ENCODE measurements around the gene HOXC6.

HOXC6 gene

DNA sequence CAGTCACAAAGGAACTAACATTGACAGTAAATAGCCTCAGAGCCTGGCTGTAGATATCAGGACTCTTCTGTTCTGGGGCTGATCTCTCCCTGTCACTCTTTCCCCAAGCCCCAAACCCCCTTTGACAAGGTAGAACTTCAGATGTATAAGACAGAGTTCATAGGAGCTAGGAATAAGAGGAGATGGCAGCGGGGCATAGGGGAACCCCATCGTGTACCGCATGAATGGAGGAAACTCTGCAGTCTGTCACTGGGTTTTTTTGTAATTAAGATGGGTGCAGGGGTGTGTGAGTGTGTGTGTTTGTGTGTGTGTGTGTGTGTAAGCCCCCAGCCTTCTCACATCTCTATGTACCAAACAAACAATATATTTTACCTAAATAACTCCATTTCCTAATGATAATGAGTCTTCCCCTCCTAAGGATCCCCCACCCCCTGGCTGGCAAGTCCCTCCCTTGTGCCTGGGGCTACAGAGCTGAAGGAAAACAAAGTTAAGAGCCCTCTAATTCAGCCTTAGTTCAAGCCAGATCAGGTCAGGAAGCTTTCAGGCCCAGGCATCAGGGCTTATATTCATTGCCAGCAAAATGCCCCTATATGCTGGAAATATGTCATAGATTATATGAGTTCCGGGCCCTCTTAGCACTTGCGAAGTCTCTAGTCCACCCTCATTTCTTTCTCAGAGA lies 16.3 kb downstream of the HOXC6 start:
- FAIRE-seq, result no peak

DNA sequence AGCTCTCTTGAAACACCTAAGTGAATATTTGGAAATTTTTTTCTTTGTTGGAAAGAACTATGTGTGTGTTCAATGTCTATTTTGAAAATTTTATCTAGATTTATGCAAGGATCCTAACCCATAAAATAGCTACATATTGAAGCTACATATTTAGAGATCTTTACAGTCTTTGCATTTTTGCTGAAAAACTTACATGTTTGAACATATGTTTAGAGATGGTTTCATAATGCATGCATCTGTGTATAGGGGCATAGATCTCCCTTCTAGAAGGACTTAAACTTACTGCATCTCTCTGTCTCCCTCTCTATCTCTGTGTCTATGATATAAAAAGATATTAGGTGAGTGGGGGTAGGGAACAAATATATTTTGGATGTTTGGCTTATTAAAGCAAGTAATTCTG lies 17.2 kb downstream of the HOXC6 start:
- FAIRE-seq, result no peak

DNA sequence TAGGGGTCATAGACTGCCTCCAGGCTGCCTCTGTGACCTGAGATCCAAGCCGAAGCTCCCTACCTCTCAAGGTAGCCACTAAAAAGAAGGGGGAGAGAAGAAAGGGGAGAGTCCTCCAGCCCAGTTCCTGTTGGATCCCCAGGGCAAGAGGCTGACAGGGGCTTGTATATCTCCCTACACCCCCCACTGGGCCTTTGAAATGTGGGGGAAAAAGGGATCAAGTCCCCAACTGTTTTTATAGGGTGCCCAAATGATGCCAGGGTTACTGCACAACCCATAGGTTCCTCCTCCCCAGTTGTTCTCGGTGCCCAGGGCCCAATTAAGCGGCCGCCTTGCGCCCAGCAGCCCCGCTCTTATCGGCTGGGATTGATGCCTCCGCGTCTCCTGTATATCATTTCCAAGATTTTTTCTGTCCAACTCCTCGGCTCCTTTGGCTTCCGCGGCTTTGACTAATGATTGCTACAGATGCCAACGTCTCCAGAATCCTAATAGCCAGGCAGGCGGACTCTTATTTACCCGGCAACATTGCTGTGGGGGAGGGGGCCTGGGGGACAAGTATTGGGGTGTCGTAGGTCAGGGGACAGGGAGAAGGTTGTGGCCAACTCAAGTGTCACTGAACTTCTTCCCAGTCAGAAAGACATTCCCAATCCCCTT lies 17.8 kb downstream of the HOXC6 start:
- no peak for FAIRE-seq

DNA sequence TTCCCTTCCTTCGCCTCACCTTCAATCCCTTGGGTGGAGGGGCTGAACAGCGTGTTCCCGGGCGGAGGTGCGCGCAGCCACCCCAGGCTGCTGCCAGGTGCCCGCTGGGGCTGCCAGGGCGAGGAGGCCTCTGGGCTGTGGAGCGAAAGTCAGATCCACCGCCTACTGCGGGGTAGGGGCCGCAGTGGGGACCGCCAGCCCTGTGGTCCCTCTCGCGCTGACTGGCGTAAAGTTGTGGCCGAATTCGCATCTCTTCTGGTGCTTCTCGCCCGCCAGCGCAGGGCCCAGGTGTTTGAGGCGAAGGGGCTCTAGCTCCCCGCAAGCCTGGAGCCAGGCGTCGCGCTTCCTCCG lies 18.5 kb downstream of the HOXC6 start:
- no peak for FAIRE-seq

DNA sequence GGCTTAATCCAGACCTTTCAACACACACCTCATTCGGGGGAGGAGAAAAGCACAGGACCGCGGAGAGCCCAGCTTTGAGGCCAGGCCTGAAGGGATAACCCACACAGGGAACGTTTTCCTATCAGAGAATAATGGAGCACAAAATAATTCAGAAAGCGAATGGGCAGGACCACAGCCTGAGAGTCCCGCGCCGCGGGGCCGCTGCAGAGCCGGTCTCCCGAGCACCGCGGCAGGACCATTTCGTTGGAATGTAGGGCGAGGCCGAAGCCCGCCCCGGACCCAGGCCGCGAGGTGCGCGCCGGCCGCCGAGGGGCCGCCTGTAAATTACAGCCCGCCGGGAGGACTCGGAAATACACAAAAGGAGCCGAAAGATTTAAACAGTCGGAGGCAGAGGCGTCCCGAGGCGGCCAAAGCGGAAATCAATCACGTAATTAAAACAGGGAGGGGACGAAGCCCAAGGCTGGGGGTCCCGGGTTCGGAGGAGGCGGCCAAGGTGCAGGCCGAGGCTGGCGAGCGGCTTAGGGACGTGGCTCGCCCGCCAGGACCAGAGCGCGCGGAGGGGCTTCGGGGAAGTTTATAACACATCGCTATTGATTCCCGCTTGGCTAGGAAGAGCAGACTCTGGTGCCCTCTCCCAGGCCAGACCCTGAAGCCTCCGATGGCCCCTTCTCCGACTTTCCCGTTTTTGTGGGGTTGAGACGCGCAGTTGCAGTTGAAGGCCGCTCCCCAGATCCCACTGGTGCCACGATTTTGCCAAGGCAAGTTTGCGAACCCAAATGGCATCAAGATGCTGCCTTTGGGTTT lies 19.1 kb downstream of the HOXC6 start:
- FAIRE-seq, result no peak

DNA sequence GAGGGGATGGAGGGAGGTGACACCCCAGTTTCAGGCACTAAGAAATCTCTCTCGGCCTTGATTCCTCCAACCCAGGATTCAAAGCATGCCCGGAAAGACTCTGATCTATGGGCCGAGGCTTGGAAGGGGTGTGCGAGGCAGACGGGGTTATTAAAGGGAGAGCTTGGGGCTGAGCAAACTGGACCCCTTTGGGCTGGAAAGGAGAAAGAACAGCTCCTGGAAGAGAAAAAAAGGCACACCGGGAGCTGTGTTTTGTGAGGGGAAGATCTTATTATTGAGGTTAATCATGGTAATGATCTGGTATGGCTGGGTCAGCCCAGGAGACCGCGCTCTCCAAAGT lies 19.7 kb downstream of the HOXC6 start:
- no peak for FAIRE-seq

DNA sequence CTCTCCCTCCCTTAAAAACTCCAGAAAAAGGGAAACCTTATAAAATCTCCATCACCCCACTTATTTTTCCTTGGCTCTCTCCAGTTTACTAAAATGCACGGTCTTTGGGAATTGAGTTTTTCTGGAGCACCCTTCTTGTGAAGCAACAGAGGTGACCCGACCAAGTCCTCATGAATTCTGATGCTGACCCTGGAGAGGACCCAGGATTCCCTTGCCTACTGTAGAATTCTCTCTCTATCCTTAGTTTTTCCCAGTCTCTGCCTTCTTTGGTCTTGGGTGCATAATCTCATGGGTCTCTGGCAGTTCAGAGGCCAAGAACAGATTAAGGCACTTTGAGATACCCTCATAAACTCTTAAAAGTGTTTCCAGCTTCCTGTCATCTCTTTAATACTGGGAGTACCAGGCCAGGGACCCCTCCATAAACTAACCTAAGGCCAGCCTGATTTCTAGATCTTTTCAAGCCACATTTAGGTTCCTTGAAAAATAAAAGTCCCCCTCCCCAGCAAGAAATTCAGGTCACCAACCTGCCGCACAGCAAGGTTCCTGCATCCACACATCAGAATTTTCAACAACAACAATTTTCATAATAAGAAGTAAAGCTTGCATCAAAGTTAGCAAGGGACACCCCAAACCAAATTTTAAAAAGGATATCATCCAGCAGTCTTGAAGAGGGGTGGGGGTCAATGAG lies 20.3 kb downstream of the HOXC6 start:
- no peak for FAIRE-seq

DNA sequence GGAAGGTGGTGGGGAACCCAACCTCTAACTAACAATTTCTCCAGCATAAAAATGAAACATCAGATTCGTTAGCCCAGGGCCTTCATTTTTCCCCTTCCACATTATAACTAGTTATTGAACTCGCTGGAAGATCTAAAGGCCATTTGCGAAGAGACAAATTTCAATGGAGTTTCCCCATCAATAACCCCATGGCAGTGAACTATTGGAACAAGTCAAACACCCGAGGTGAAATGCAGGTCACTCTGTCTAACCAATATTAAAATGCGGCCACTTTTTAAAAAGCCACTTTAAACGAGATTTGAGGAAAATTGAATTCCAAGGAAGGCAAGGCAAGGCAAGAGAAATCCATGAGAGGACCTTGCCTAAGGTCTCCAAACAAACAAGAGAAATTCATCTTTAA lies 20.9 kb downstream of the HOXC6 start:
- FAIRE-seq, result no peak

DNA sequence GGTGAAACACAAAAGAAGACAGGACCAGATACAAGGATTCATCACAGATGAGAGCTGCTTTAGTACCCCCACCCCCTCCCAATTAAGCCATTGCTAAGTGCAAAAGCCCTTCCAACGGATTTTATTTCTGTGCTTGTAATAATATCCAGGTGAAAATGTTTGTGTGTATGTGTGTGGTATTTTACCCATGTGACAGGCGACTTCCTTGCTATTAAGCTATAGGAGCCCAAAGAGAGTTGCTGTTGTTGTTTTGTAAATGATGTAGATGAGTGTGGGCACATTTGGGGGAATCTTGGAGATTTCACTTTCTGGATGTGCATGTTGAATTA lies 22.2 kb downstream of the HOXC6 start:
- FAIRE-seq, result no peak

DNA sequence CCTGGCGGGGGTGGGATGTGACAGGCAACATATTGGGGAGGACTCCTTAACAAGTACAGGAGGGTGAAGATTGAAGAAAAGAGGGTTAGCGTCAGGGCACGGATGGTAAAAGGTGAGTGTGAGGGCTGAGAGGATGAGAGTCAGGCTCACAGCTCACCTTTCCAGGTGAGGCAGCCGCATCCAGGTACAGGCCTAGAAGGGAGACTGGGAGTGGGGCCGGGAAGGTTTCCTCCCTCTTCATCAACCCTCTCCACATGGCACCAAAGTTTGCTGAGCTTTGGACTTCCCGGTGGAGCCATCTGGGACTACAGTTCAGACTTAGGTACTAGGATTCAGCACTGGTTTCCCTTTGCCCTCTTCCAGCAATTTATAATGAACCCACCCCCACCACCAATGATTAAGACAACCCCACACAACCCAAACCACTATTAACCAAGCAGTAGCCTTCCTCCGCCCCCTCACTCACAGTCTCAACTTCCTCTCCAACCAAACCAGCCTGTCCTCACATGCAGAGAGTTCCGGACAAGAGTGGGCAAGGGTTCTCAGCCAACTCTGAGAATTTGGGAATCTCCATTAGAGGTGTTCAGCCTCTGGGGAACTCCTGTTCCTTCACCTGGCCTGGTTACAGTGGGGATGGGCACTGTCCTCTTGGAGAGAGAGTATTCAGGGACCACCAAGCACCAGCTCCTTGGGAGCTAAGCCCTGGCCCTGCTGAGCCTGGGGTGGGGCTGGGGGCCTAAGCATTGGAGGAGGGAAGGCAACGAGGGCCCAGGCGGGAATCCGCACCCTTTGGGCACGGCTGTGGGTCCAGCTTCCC lies 23.0 kb downstream of the HOXC6 start:
- no peak for FAIRE-seq

DNA sequence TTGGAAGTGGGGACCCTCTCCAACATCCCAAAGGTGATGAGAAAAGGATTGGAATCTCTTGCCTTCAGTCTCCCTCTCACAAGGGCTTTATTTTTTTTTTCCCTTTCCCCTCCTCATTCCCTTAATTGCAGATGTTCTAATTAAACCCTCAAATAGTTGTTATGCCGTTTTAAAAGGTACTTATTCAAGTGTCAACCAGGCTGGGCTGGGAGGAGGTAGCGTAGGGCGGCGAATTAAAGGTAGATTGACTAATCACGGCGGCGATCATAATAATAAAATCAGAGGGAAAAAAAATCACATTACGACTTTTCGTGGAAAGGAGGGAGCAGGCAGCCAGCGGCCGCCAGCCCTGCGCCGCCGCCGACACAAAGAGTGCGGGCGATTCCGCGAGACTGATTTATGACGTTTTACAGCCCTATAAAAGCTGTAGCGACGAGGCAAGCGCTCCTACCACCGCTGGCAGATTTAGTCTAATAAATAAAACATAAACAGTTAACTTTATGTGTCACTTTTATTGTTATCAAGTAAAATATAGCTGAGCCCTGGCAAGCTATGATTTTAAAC lies 23.7 kb downstream of the HOXC6 start:
- FAIRE-seq, result no peak

DNA sequence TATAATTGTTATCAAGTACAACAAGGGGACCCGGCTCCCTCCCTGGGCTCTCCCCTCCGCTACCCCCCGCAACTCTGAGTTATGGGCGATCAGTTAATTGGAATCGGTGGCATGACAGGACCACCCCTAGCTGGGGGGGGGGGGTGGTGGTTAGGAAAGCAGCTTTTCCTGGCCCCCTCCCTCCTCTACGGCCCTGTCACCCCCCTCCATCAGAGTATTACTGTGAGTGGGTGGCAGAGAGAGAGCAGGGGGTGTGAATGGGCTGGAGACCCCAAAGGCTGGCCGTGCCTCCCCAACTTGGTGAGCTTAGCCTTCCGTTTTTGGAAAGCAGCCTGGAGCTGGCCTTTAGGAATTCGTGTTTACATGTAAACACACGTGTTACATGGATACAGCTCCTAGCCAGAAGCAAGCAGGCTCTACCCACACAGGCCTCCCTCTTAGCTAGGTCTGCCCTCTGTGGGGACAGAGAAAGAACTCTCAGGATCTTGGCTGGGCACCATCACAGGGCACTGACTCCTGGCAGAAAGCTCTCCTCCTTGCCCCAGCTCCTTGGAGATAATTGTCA lies 24.3 kb downstream of the HOXC6 start:
- FAIRE-seq, result no peak

DNA sequence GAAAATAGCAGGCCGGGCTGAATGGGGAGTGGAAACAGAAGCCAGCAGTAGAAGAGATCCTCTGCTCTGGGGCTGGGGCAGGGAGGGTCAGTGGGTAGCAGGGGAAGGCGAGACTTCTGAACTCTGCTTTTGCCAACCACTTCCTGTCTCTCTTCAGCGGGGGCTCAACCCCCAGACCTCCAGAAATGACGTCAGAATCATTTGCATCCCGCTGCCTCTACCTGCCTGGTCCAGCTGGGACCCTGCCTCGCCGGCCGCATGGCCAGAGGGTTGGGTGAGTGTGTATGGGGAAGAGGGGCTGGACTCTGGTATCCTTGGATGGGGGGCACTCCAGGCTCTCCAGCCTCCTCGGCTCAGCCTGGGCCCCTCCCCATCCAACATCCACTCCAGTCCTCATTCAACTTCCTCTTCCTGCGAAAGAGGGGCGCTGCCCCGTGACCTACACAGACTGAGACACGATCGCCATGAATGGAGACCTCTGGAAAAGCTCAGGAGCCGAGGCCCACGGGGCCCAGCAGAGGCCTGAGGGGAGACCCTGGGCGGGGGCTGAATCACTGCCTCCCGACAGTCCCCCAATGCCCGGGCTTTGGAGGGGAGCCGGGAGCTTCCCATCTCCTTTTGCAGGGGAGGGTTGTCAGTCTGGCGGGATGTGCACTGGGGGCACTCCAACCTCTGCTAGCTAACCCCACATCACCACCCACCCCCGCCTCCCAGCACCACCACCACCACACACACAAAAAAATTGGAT lies 24.9 kb downstream of the HOXC6 start:
- FAIRE-seq, result no peak

DNA sequence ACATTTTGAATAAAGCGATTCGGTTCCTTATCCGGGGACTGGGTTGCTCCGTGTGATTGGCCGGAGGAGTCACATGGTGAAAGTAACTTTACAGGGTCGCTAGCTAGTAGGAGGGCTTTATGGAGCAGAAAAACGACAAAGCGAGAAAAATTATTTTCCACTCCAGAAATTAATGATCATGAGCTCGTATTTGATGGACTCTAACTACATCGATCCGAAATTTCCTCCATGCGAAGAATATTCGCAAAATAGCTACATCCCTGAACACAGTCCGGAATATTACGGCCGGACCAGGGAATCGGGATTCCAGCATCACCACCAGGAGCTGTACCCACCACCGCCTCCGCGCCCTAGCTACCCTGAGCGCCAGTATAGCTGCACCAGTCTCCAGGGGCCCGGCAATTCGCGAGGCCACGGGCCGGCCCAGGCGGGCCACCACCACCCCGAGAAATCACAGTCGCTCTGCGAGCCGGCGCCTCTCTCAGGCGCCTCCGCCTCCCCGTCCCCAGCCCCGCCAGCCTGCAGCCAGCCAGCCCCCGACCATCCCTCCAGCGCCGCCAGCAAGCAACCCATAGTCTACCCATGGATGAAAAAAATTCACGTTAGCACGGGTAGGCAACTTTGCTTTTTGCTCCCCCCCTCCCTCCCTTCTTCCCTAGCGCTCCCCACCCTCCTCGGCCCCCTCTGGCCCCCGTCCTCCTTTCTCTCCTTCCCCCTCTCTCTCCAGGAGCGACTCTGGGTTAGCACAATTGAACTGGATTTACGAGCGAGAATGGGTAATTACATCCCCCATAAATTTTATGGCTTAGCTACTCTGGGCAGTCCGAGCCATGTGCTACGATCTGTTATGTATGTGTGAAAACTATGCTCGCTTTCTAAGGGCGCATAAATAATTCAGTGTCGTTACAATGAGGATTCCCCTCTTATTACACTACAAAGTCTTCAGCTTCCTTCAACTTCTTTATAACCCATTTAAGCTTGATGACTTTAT lies 25.8 kb downstream of the HOXC6 start, which contains the start of gene HOXC4:
Gene HOXC4, plus strand, starts transcription at position 85 of the 991 bp plus-strand sequence. Its CDS starts 88 bp downstream, at position 173.
- no peak for FAIRE-seq

DNA sequence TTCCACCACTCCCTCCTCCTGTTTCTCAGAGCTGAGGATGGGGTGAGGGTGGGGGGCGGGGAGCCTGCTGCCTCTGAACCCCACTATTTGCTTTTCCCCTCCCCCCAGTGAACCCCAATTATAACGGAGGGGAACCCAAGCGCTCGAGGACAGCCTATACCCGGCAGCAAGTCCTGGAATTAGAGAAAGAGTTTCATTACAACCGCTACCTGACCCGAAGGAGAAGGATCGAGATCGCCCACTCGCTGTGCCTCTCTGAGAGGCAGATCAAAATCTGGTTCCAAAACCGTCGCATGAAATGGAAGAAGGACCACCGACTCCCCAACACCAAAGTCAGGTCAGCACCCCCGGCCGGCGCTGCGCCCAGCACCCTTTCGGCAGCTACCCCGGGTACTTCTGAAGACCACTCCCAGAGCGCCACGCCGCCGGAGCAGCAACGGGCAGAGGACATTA lies 26.5 kb downstream of the HOXC6 start:
- FAIRE-seq, result no peak

DNA sequence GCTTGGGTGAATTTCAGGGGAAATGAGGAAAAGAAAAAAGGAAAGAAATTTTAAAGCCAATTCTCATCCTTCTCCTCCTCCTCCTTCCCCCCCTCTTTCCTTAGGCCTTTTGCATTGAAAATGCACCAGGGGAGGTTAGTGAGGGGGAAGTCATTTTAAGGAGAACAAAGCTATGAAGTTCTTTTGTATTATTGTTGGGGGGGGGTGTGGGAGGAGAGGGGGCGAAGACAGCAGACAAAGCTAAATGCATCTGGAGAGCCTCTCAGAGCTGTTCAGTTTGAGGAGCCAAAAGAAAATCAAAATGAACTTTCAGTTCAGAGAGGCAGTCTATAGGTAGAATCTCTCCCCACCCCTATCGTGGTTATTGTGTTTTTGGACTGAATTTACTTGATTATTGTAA lies 27.3 kb downstream of the HOXC6 start:
- FAIRE-seq, result no peak

DNA sequence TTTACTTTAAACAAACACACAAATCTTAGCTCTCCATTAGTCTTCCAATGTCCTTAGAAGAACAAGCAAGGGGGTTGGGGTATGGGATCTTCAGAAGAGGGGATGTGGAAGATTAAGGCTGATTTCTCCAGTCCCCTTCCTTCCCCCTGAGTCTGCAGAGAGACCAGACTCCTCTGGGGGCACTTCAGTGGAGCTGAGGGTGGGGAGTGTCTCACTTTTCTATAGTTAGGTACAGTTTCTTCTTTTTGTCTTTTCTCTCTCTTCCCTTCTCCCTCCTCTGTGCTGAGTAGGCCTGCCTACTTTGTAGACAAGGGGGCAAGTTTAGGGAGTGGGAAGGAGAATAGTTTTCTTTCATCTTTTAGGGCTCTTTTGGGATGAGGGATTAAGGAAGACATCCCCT lies 27.9 kb downstream of the HOXC6 start:
- no peak for FAIRE-seq

DNA sequence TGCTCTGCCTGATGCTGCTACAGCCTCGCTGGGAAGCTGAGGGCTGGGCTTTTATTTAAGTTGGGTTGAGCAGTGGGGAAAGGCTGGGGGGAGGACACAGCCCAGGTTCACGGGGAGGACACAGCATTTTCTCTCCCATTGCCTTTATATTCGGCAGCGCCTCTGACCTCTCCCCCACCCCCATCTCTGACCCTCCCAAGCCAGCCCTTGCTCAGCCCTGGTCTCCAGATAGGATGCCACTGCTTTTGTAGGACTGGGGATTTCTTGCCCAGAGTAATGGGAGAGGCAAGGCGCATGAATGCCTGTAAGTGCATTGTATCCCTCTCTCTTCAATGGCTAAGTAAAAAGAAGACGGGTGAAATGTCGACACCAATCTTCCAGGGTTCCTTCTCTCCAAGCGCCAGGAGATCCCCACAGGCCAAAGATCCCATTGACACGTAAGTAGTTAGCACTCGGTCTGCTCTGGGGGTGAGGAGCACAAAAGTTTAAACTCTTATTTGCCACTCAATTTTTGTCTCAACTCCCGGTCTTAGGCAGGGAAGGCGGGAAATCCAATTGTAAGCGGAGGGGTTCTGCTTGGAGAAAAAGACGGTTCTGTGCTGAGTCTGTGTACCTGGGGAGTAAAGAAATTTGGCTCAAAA lies 30.0 kb downstream of the HOXC6 start:
- FAIRE-seq, result no peak

DNA sequence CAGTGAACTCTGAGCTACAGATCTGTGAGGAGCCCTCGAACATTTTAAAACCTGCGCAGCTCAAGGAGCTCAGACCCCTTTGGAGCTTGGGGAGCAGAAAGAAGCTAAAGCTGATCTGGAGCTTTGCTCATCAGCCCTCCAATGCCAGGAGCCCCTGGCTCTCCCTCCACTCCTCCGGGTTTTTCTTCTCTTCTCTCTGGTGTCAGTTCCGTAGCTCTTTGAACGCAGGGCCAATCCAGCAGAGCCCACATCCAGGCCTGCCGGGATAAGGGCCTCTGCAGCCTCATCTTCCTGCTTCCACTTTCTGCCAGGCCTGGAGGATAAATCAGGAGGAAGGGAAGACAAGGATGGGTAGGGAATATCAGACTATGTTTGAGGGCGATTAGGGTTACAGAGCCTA lies 31.4 kb downstream of the HOXC6 start:
- no peak for FAIRE-seq
